GM11168 (cell line): ENCODE data around the gene LBH.

Source experiments
- in situ Hi-C: fragments of 300-500 bp; cut with MboI; formaldehyde crosslinking; loops from one replicate; pipeline ENCODE4 v1.12.0; 2022; ENCODE audit warnings: low sequenced_read_pairs; ENCODE audit not compliant: unreplicated experiment

LBH gene

GRCh38 chr2:30293303-30293921 lies 62.1 kb downstream of the LBH start:
- in situ Hi-C loops = no loop called here

DNA sequence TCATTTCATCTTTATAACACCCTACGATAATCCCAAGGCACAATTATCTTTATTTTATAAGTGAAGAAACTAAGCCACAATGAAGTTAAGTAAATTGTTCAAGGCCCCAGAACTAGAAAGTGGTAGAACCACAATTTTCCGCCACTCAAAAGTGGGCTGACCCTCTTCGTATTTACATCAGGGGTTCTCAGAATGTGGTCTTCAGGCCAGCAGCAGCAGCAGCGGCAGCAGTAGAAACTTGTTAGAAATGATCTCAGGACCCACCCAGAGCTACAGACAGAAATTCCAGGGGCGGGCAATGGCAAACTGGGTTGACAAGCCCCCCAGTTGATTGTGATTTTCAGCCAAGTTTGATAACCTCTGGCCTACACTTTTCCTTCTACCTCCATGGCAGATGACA lies 62.8 kb downstream of the LBH start:
- in situ Hi-C loops = no loop called here

- in situ Hi-C loops = no loop called here
These were observed 65.2 kb downstream of the LBH start for GRCh38 chr2:30296496-30296895.

DNA sequence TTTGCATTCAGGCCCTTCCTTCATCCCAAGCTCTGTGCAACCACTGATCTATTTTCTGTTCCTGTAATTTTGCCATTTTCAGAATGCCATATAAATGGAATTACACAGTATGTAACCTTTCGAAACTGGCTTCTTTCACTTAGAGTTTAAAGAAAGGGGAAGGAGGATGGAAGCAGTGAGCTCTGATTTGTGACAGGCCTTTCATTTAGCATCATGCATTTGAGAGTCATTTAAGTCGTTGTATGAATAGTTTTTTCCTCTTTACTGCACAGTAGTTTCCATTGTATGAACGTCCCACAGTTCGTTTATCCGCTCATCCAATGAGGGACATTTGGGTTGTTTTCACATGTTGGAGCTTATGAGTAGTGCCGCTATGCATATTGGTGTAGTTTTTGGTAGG lies 67.0 kb downstream of the LBH start:
- in situ Hi-C loops = no loop called here

GRCh38 chr2:30300122-30300455 lies 68.8 kb downstream of the LBH start:
- in situ Hi-C loops = no loop called here

GRCh38 chr2:30300456-30301221 lies 69.3 kb downstream of the LBH start:
- in situ Hi-C loops = no loop called here

- in situ Hi-C loops = no loop called here
These were observed 70.2 kb downstream of the LBH start for GRCh38 chr2:30301551-30301950.

DNA sequence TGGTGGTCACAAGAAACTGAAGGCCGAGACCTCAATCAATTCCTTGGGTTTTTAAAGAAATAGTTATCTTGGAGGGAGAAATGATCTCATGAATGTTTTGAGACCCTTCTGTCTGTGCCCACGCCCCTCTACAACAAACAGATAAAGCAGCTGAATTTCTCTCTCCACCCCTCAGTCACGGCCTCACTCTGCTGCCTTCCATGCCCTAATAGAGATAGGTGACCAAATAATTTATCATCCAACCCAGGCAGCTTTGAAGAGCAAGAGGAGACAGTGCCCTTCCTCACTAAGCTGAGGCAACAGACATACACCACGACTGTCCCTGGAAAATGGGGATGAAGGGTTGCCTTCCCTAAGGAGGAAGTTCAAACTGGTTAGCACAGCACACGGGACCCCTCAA lies 71.2 kb downstream of the LBH start:
- in situ Hi-C loops = no loop called here

GRCh38 chr2:30303095-30303494 lies 71.8 kb downstream of the LBH start:
- in situ Hi-C loops = no loop called here

- in situ Hi-C loops = no loop called here
These were observed 73.9 kb downstream of the LBH start for GRCh38 chr2:30305235-30305634.

DNA sequence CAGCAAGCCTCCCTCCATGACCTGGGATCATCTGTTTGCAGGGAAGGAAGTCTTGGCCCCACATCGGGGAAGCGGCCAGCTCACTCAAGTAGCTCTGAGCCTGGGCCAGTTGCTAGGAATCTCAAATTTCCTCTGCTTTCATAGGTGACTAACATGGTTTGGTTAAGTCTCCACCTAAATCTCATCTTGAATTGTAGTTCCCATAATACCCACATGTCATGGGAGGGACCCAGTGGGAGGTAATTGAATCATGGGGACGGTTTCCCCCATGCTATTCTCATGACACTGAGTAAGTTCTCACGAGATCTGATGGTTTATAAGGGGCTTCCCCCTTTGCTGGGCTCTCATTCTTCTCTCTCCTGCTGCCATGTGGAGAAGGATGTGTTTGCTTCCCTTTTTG lies 75.2 kb downstream of the LBH start:
- in situ Hi-C loops = no loop called here

DNA sequence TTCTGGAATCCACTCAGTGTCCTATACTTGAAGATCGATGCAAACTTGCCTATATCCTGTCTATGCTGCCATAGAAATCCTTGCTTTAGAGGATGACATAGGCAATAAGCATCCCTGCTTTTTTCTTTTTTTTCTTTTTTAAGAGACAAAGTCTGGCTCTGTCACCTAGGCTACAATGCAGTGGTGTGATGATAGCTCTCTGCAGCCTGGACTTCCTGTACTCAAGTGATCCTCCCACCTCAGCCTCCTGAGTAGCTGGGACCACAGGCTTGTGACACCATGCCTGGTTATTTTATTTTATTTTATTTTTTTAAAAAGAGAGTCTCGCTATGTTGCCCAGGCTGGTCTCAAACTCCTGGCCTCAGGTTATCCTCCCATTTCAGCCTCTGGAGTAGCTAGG lies 76.9 kb downstream of the LBH start:
- in situ Hi-C loops = no loop called here
